Inflammatory macrophage (primary cell): ENCODE results near the gene RGS19.
A peak's percentile ranks its signal among the peaks of the same experiment; 100 is the strongest.

Experiments
- DNase-seq, 2 donors: peaks; one replicate each; pipeline ENCODE4 v3.0.0-alpha.2; 2020 to 2022

The RGS19 gene

GRCh38 chr20:64033981-64034493 lies 45.3 kb downstream of the RGS19 start:
- peak in 1 of 2 donors; percentile 28 for DNase-seq

DNA sequence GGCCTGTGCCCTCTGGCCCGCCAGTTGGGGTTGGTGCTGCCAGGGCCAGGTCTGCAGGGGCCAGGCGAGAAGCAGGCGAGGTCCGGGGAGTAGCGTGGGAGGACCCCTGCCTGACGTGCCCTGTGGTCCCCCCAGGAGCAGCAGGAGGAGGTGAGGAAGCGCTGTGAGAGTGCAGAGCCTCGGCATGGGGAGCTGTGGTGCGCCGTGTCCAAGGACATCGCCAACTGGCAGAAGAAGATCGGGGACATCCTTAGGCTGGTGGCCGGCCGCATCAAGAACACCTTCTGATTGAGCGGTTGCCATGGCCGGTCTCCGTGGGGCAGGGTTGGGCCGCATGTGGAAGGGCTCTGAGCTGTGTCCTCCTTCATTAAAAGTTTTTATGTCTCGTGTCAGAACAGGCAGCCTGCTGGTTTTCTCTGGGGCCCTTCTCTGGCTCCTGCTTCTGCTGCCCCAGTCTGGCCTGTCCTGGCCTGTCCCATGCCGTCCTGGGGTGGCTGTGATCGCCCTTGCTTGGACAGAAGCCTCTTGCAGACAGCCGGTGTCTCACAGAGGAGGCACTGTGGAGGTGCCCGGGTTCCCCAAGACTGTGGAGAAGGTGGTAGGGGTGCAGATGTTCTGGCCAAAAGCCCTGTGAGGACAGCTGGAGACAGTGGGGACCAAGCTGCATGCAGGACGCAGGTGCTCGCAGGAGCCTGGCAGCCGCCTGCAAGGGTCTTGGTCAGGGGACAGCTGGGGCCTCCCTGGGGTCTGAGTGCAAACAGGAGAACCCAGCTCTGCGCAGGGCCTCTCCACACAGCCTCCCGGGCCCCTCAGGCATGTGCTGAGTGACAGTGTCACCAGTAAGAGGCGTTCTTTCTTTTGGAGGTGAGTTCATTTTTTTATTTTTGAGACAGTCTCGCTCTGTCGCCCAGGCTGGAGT lies 46.4 kb downstream of the RGS19 start:
- no peak for DNase-seq

- no peak for DNase-seq
Measured at GRCh38 chr20:64031822-64032314, 47.5 kb downstream of the RGS19 start.

GRCh38 chr20:64030371-64031134 lies 48.8 kb downstream of the RGS19 start:
- DNase-seq: no peak

DNA sequence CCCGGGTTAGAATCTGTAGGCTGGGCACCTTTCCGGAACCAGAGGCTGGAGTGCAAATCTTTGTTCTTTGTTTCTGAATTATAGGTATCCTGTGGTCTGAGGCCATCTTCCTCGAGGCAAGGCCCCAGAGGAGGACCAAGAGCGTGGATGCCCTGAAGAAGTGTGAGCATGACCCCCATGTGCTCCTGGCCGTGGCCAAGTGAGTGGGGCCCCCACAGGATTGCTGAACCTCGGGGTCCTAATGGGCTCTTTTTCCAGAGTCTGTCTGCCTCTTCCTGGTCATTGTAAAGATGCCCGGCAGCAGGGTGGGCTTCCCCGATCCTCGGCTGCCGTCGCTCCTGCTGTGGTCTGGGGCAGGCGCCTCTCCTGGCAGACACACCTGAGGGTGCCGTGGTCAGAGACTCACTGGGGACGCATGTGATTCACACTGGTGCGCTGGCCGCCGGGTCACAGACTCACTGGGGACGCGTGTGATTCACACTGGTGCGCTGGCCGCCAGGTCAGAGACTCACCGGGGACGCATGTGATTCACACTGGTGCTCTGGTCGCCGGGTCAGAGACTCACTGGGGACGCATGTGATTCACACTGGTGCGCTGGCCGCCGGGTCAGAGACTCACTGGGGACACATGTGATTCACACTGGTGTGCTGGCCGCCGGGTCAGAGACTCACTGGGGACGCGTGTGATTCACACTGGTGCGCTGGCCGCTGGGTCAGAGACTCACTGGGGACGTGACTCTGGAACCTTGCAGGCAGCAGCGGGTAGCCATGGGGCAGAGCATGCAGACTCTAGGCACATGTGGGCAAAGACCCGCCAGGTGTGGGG lies 49.8 kb downstream of the RGS19 start:
- DNase-seq: no peak

- no peak for DNase-seq
Measured at GRCh38 chr20:64027981-64028685, 51.2 kb downstream of the RGS19 start.

DNA sequence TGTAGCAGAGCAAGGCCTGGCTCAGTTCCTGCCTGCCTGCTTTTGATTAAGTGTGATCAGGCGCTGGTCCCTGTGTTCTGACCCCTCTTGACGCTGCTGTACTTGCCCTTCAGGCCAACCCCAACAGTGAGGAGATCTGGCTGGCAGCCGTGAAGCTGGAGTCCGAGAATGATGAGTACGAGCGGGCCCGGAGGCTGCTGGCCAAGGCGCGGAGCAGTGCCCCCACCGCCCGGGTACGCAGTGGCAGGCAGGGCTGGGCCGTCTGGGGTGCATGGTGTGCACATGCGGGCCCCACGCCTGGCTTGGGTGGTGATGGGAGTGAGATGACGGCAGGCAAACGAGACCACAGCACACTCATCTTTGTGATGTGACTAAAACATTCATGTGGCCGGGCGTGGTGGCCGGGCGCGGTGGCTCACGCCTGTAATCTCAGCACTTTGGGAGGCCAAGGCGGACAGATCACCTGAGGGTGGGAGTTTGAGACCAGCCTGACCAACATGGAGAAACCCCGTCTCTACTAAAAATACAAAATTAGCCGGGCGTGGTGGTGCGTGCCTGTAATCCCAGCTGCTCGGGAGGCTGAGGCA lies 53.4 kb downstream of the RGS19 start:
- no peak for DNase-seq

GRCh38 chr20:64025101-64025825 lies 54.1 kb downstream of the RGS19 start:
- DNase-seq: no peak

GRCh38 chr20:64024141-64024990 lies 55.0 kb downstream of the RGS19 start:
- DNase-seq: no peak

DNA sequence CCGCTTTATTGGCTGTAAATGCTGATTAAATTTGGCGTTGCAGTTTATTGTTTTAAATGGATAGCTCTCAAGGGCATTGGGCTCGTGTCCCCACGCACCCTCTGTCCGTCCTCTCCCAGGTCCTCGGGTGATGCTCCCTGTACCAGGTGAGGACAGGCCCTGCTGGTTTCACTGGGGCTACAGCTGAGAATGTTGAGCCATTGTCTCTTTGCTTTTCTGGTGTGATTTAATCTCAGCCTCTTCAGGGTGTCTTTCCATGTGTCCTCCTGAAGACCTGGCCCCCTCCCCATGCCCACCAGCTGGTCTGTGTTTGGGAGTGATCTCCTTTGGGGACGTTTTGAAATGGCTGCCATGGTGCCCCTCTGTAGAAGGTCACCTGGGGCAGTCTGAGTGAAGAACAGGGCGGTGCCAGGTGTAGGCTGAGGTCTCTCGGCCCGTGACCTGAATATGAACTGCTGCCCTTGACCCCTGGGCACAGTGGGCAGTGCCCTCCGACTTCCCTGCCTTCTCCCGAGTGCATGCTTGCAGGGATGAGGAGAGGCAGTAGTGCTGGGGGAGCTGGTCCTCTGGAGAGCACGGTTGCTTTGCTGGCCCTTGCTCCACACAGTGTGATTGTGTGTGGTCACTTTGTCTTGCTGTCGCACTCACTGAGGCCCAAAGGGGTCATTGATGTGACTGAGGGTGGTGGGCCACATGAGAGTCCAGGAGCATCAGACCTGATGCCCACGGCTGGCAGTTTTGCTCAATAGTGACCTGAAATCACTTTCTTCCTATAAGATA lies 55.8 kb downstream of the RGS19 start:
- no peak for DNase-seq
